ENCODE measurements around the gene WDR89. TPM values are rescaled to one million over a fixed set of nuclear protein-coding genes. Genes with fewer than 3 reads are reported as not detected.
A peak's percentile ranks its signal among the peaks of the same experiment; 100 is the strongest.
"Not testable (repeated sequence)": the region's sequence is repeated elsewhere in the genome, so short reads cannot be mapped to it uniquely, and the experiment has no call there.

WDR89 gene
- polyA plus RNA-seq, 10 donors: 11.0 to 17.4 (median 14.4) TPM

- no peak for DNase-seq
Observed at GRCh38 chr14:63603749-63604277, 37.9 kb downstream of the WDR89 start.

GRCh38 chr14:63598807-63599206 lies 42.9 kb downstream of the WDR89 start:
- DNase-seq: no peak

GRCh38 chr14:63596998-63597658 lies 44.5 kb downstream of the WDR89 start:
- no peak for DNase-seq

- DNase-seq: no peak
Observed at GRCh38 chr14:63594455-63595372, 47.0 kb downstream of the WDR89 start.

GRCh38 chr14:63583046-63583445 lies 58.6 kb downstream of the WDR89 start:
- not testable (repeated sequence) for DNase-seq

GRCh38 chr14:63581491-63581890 lies 60.2 kb downstream of the WDR89 start:
- DNase-seq: no peak

- DNase-seq: no peak
Observed at GRCh38 chr14:63578300-63578699, 63.4 kb downstream of the WDR89 start.

GRCh38 chr14:63573581-63573980 lies 68.1 kb downstream of the WDR89 start:
- no peak for DNase-seq

GRCh38 chr14:63565448-63565847 lies 76.2 kb downstream of the WDR89 start:
- DNase-seq: no peak

GRCh38 chr14:63564318-63564717 lies 77.4 kb downstream of the WDR89 start:
- DNase-seq: peak in 1 of 3 donors; percentile 22

GRCh38 chr14:63563370-63564026 lies 78.2 kb downstream of the WDR89 start:
- no peak for DNase-seq

- DNase-seq: no peak
Observed at GRCh38 chr14:63562405-63562804, 79.3 kb downstream of the WDR89 start.

- DNase-seq: no peak
Observed at GRCh38 chr14:63555572-63555971, 86.1 kb downstream of the WDR89 start.

- no peak for DNase-seq
Observed at GRCh38 chr14:63551332-63551731, 90.3 kb downstream of the WDR89 start.

GRCh38 chr14:63547798-63548335 lies 93.8 kb downstream of the WDR89 start:
- DNase-seq: no peak

Other genes with a start within 250 kb of the WDR89 start
- 10 to 100 TPM; 19.5 to 29.9 (median 24.0) TPM for gene PPP2R5E, start 98.5 kb downstream of the WDR89 start, polyA plus RNA-seq (ENCODE audit: insufficient read length in 10 of 10)
- gene SGPP1, start 86.2 kb upstream of the WDR89 start, polyA plus RNA-seq (ENCODE audit: insufficient read length in 10 of 10): 10 to 100 TPM in 6 of 10 donors, 1 to 10 TPM in 4; 8.8 to 13.3 (median 10.4) TPM
- gene SYNE2, start 211.1 kb upstream of the WDR89 start, polyA plus RNA-seq (ENCODE audit: insufficient read length in 10 of 10): 10 to 100 TPM; 44.3 to 66.5 (median 52.4) TPM